SIG-M5 (cell line): ENCODE data around the gene JUP.

ENCODE experiments used
- DNase-seq: peaks from one replicate; lab custom pipeline; 2025; lab: John Stamatoyannopoulos, UW

JUP gene

DNA sequence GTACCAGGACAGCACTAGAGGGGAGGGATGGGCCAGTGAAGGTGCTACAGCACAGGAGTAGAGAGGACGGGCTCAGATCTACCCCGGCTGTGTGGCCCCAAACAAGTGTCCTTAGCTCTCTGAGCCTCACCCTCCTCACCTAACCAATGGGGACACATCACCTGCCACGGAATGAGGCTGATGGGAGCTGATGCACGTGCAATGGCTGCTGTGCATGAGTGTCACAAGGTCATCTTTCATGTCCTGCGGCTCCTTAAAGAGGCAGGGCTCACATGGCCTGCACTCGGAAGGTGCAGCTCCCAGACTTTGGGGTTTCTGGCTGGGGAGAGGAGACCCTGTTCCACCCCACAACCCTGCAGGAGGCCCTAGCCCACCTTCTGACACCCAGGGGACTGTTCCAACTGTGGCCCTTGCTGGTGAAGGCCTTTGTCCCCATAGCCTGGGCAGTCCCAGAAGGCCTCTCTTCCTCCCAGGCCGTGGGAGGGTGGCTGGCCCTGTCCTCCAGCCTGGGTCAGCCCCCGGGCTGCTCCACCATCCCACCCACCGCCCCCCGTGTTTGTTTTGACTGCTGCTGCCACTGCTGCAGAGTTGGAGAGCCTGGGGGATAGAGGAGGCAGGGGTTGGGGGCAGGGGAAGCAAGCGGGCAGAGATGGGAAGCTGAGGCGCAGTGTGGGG lies 62.6 kb downstream of the JUP start:
- DNase-seq = no peak

DNA sequence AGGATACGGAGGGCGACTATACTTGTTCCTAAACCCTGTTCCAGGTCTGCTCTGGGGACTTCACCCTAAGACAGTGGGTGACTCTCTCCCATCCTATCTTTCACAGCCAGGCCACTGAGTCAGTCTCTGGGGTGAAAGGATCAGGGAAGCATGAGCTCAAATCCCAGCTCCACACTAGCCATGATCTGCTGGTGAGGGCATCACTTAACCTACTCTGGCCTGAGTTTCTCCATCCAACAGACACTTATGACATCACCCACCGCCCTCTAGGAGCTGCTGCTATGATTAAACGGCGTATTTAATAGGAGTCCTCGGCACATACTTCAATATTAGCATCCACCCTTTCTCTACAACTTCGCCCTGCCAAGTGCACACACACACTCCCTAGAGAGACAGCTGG lies 64.3 kb downstream of the JUP start:
- no peak for DNase-seq

DNA sequence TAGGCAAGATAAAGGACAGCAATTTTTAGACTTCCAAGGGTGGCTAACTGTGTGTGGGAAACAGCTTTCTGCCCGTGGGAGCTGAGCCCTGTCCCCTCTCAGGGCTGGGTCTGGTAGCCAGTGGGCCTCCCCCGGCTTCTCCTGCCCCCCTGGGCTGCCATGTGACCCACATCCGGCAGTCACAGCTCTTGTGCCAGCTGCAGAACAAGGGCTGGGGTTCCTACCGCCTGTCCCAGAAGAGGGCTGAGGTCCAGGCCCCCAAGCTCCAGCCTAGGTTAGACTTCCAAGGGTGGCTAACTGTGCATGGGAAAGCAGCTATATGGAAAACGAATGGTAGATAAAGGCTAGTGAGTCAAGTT lies 68.2 kb downstream of the JUP start:
- DNase-seq = no peak

DNA sequence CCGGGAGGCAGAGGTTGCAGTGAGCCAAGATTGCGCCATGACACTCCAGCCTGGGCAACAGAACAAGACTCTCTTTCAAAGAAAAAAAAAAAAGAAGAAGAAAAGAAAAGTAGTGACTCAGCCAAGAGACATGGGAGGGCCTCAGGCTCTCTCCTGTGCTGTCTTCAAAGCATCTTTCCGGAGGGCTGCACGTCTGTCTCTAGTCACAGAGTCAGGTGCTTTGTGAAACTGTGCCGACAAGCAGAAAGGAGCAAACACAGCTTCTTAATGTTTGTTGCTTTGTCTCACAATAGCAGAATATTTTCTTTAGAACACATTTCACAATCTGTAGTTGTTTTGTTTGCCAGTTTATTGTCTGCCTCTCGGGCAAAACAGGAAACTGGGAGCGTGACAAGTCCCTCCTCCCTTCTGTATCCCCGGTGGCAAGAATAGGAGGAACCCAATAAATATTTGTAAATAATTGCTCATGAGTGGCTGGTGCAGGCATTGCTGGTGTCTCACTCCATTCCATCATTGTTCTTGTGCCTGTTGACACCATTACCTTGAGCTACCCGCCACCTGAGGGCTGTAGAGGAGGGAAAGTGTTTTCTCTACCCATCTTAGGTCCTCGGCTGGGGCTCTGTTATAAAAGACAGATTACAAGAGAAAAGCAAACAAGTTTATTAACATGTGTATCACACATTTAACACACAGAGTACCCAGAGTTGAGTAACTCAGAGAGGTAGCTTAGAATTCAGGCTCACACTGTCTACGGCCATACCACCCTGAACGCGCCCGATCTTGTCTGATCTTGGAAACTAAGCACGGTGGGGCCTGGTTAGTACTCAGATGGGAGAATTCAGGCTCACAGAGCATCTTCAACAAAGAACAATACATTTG lies 68.9 kb downstream of the JUP start:
- no peak for DNase-seq

DNA sequence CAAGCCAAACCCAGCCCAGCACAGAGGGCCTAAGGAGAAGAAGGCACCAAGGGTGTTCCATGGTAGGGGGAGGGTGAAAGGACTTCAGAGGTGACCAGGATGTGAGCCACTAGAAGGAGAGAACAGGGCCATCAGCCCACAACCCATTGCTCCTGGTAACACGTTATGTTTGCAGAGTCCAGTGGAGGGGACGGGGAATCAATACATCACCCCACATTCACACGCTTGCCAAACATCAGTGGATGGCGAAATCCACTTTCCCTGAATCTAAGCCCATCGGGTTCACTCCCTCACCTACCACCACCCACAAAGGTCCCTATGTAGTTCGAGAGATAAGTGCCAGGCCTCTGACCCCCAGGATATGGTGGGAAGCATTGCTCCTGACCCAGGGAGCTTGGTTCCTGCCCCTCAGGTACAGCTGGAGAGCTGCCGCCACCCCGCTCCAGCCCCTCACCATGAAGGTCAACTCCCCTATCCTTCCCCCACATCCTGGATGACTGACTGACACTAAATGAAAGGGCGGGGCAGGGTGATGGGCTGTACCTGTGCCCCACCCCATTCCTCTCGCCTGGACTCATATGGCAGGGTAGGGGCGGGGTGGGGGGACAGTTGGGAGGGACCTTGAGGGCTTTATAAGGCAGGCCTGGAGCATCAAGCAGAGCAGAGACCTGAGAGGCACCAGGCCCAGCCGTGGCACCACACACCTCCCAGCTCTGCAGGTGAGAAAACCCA lies 74.7 kb downstream of the JUP start, which contains the start of gene GAST:
TSS of gene GAST (plus strand) at position 663 of the 732 bp plus-strand sequence. CDS start 3,106 bp downstream, outside the sequence.
- no peak for DNase-seq

DNA sequence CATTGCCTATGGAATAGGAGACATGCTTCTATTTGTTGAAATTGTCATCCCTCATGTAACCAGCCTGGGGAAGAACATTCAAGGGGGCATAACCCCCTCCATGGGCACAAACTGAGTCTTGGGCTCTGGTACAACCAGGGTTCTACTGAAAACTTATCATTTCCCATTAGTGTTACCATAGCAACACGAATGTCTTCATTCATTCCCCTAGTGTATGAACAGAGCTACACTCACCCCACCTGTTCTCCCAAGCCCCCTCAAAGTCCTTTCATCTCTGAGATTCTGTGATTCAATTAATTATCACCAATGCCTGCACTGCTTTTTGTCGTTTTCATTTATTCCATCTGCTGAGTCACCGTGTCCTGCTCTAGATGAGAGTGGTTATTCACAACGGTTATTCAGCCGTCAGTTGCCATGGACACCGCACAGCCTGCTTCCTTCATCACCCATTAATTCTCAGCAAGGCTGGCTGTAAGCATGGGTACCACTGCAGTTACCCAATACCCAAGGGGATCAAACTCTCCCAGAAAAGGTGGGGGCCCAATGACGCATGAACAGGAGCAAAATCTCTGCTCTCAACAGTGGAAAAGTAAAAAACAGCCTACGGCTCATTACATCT lies 75.9 kb downstream of the JUP start:
- no peak for DNase-seq

DNA sequence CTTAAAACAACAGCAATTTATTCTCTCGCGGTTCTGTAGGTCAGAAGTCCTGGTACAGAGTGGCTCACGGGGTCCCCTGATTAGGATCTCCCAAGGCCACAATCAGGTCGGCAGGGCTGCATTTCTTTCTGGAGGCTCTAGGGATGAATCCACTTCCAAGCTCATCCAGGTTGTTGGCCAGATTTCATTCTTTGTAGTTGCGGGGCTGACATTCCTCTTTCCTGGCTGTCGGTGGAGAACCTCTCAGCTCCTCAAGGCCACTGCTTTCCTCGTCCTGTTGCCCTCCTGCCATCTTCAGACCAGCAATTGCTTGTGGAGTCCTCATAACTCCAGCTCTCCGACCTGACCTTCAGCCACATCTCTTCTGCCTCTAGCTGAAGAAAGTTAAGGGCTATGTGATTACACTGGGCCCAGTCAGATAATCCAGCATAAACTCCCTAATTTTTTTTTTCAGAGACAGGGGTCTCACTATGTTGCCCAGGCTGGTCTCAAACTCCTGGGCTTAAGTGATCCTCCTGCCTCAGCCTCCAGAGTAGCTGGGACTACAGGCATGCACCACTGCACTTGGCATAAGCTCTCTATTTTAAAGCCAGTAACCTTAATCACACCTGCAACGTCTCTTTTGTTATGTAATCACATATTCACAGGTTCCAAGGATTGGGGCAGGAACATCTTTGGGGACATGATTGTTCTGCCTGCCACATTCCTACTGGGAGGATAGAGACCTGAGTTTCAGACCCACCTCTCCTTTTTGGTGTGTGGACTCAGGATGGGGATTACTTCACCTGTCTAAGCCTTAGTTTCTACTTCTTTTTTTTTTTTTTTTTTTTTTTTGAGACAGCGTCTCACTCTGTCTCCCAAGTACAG lies 78.5 kb downstream of the JUP start:
- no peak for DNase-seq

DNA sequence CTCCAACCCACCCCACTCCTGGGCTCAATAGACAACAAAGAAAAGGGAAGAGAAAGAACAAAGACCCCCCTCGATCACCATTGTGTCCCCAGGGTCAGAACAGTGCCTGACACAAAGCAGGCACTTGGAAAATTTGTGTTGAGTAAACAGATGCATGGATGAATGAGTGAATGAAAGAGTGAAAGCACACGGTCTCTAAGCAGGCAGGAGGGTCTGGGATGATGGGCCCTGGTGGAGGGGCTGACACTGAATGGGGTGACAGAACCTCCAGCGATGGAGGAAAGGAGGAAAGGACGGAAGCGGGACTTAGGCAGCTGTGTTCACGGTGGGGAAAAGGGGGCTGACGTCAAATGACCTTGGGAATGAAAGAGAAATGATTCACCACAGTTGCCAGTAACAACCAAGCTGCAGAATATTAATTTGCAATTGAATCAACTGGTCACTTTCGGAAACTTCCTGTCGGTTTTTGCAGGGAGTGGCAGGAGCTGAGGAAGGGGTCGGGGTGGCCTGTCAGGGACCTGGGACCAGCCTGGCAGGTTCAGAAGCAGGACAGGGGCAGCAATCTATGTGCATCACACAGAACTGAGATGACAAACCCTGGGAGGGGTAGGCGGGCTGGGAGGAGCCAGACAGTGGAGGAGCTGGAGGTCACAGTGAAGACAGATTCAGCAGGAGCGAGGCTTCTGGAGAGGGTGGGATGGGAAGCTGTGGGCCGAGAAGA lies 81.1 kb downstream of the JUP start:
- DNase-seq = no peak
